ENCODE results near the gene TRIM17. TPM values are rescaled to one million over a fixed set of nuclear protein-coding genes. Genes with fewer than 3 reads are reported as not detected.

TRIM17 gene
- total and polyA plus RNA-seq, 9 of the 15 experiments (the other 6 are each of a cell fraction or from before 2014, with no cell fraction given) = not detected

GRCh38 chr1:228463559-228464455, 47.1 kb upstream of the TRIM17 start (continued):
- TF ChIP-seq, protein P1, sequence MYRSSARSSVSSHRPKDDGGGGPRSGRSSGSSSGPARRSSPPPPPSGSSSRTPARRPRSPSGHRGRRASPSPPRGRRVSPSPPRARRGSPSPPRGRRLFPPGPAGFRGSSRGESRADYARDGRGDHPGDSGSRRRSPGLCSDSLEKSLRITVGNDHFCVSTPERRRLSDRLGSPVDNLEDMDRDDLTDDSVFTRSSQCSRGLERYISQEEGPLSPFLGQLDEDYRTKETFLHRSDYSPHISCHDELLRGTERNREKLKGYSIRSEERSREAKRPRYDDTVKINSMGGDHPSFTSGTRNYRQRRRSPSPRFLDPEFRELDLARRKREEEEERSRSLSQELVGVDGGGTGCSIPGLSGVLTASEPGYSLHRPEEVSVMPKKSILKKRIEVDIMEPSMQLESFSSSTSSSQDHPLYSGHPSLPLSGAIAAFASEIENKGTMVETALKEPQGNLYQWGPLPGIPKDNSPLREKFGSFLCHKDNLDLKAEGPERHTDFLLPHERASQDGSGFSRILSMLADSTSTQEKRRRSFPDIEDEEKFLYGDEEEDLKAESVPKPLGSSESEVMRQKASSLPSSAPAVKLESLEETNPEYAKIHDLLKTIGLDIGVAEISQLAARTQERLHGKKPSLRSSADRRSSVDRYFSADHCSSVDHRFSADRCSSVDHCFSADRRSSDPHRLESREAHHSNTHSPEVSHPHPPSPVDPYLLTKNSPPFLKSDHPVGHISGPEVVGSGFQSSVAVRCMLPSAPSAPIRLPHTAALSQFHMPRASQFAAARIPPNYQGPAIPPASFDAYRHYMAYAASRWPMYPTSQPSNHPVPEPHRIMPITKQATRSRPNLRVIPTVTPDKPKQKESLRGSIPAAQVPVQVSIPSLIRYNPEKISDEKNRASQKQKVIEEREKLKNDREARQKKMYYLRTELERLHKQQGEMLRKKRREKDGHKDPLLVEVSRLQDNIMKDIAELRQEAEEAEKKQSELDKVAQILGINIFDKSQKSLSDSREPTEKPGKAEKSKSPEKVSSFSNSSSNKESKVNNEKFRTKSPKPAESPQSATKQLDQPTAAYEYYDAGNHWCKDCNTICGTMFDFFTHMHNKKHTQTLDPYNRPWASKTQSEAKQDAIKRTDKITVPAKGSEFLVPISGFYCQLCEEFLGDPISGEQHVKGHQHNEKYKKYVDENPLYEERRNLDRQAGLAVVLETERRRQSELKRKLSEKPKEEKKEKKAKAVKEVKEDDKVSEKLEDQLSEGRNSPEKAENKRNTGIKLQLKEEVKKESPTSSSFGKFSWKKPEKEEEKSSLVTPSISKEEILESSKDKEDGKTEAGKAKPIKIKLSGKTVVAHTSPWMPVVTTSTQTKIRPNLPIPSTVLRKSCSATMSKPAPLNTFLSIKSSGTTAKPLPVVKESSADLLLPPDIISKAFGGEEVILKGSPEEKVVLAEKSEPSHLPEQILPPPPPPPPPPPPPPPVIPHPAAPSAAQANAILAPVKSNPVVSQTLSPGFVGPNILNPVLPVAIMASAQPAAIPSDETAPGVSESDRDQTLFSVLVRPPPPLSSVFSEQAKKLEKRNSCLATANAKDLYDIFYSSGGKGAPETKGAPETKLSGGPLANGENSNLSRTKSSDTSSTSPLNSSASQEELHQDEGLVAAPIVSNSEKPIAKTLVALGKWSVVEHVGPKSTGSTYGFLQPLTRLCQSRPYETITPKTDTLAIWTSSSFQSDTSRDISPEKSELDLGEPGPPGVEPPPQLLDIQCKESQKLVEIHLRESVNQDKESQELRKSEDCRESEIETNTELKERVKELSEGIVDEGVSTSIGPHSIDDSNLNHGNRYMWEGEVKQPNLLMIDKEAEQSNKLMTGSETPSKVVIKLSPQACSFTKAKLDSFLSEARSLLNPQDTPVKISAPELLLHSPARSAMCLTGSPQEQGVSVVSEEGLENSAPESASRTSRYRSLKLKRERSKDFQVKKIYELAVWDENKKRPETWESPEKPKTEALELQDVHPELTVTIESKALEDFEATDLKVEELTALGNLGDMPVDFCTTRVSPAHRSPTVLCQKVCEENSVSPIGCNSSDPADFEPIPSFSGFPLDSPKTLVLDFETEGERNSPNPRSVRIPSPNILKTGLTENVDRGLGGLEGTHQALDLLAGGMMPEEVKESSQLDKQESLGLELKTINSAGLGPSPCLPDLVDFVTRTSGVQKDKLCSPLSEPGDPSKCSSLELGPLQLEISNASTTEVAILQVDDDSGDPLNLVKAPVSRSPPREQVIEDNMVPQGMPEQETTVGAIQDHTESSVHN (IDR thresholded peaks at IDR 0.05; ENCODE audit: borderline replicate concordance in 1 of 2, low read depth in 1 of 2) = peak in 1 of 2 experiments; percentile 40; a peak in 1 of 4 replicates
- TF ChIP-seq EZH2 (IDR thresholded peaks at IDR 0.05; ENCODE audit: borderline replicate concordance, low read depth, low read length) = no peak
- TF ChIP-seq, protein P2, sequence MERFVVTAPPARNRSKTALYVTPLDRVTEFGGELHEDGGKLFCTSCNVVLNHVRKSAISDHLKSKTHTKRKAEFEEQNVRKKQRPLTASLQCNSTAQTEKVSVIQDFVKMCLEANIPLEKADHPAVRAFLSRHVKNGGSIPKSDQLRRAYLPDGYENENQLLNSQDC (CRISPR knock-in tag; IDR thresholded peaks at IDR 0.05) = no peak
- TF ChIP-seq, protein P3, sequence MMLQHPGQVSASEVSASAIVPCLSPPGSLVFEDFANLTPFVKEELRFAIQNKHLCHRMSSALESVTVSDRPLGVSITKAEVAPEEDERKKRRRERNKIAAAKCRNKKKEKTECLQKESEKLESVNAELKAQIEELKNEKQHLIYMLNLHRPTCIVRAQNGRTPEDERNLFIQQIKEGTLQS (IDR thresholded peaks at IDR 0.05) = 0 out of 2 replicates have a peak, but pooled peaks have one; percentile 58
- TF ChIP-seq, protein P3 (CRISPR knock-in tag; conservative IDR thresholded peaks at IDR 0.05) = no peak; the same call in 1 of the 2 replicates
- no peak for TF ChIP-seq NONO (IDR thresholded peaks at IDR 0.05; ENCODE audit: low read depth in 2 of 2, low read length in 1 of 2)
- peak; percentile 82 for TF ChIP-seq SMARCA4 (IDR thresholded peaks at IDR 0.05)
- peak; percentile 62 to 76; a peak in 3 of 4 replicates for TF ChIP-seq KDM1A (IDR thresholded peaks at IDR 0.05)
- TF ChIP-seq ZNF589 (CRISPR knock-in tag; IDR thresholded peaks at IDR 0.05; ENCODE audit: low read depth) = peak; percentile 58; the same call in 1 of the 2 replicates
- TF ChIP-seq, protein P4, sequence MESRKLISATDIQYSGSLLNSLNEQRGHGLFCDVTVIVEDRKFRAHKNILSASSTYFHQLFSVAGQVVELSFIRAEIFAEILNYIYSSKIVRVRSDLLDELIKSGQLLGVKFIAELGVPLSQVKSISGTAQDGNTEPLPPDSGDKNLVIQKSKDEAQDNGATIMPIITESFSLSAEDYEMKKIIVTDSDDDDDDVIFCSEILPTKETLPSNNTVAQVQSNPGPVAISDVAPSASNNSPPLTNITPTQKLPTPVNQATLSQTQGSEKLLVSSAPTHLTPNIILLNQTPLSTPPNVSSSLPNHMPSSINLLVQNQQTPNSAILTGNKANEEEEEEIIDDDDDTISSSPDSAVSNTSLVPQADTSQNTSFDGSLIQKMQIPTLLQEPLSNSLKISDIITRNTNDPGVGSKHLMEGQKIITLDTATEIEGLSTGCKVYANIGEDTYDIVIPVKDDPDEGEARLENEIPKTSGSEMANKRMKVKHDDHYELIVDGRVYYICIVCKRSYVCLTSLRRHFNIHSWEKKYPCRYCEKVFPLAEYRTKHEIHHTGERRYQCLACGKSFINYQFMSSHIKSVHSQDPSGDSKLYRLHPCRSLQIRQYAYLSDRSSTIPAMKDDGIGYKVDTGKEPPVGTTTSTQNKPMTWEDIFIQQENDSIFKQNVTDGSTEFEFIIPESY (CRISPR knock-in tag; IDR thresholded peaks at IDR 0.05) = peak; percentile 83
- peak; percentile 84; the same call in 1 of the 2 replicates for TF ChIP-seq GATAD2A (IDR thresholded peaks at IDR 0.05)
- 0 out of 2 replicates have a peak, but pooled peaks have one; percentile 72 for TF ChIP-seq NR2F6 (CRISPR knock-in tag; IDR thresholded peaks at IDR 0.05)
- TF ChIP-seq SMARCE1 (IDR thresholded peaks at IDR 0.05) = peak; percentile 73
- TF ChIP-seq FOXK2 (conservative IDR thresholded peaks at IDR 0.05 in 1 of 2, IDR thresholded peaks at IDR 0.05 in 1 of 2; ENCODE audit: low read depth in 2 of 2) = peak in 1 of 2 experiments; percentile 67; a peak in 2 of 4 replicates
- TF ChIP-seq MTA2 (IDR thresholded peaks at IDR 0.05; ENCODE audit: low read depth) = peak; percentile 63

Data from K562 (cell line).